GM12874 (cell line): ENCODE data around the gene FHDC1.

Experiments used
- CTCF ChIP-seq: IDR thresholded peaks from 2 replicates; pipeline ENCODE4 v1.5.1; 2011; ENCODE audit warnings: low read depth, mild to moderate bottlenecking, control low read depth, low read length, moderate library complexity; ENCODE audit not compliant: insufficient read depth

FHDC1 gene

GRCh38 chr4:152968806-152969394, 32.8 kb downstream of the FHDC1 start:
- TF ChIP-seq CTCF, result no peak

DNA sequence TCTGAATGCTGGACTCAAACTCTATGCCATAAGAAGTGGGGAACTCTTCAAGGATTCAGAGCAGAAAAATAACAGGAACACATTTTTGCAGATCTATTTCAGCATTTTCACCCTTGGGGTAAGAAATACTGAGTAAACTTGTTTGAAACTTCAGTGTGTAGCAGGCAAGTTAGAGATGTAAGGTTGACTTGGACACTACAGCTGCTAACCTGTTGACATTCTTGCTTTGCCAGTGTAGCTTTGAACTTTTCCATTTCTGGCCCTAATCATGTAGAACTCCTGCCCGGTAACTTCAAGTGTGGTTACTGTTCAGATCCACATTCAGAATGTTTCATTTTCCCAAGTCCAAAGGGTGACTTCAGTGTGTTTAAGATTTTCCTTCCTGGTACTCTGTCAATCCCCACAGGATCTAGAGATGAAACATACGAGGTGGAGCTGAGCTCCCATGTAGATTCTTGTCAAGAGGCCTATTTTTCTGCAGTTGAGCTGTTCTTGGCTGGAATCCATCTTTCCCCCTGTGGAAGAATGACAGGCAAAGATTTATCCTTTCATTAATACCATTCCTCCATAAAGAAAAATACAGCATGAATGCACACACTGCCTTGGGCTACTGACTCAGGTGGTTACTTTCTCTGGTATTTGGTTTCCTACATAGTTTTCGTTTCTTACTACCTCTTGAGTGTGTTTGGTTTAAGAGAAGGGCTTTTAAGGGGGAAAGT, 34.1 kb downstream of the FHDC1 start:
- TF ChIP-seq CTCF, result no peak

- TF ChIP-seq CTCF, result no peak
Observed at GRCh38 chr4:152971053-152971452, 34.9 kb downstream of the FHDC1 start.

- TF ChIP-seq CTCF, result no peak
Observed at GRCh38 chr4:152972821-152973628, 36.9 kb downstream of the FHDC1 start.

- TF ChIP-seq CTCF, result no peak
Observed at GRCh38 chr4:152973629-152974467, 37.7 kb downstream of the FHDC1 start.

- no peak for TF ChIP-seq CTCF
Observed at GRCh38 chr4:152974468-152975379, 38.6 kb downstream of the FHDC1 start.
